GM11168 (cell line): ENCODE data around the gene TNFRSF14.

Experiments
- in situ Hi-C: fragments of 300-500 bp; cut with MboI; formaldehyde crosslinking; loops from one replicate; pipeline ENCODE4 v1.12.0; 2022; ENCODE audit warnings: low sequenced_read_pairs; ENCODE audit not compliant: unreplicated experiment

TNFRSF14 gene

GRCh38 chr1:2609319-2610035, 53.3 kb downstream of the TNFRSF14 start:
- in situ Hi-C loops: no loop called here

GRCh38 chr1:2610036-2610959, 54.1 kb downstream of the TNFRSF14 start:
- in situ Hi-C loops: no loop called here

- in situ Hi-C loops: no loop called here
These were observed 54.9 kb downstream of the TNFRSF14 start for GRCh38 chr1:2611031-2611501.

DNA sequence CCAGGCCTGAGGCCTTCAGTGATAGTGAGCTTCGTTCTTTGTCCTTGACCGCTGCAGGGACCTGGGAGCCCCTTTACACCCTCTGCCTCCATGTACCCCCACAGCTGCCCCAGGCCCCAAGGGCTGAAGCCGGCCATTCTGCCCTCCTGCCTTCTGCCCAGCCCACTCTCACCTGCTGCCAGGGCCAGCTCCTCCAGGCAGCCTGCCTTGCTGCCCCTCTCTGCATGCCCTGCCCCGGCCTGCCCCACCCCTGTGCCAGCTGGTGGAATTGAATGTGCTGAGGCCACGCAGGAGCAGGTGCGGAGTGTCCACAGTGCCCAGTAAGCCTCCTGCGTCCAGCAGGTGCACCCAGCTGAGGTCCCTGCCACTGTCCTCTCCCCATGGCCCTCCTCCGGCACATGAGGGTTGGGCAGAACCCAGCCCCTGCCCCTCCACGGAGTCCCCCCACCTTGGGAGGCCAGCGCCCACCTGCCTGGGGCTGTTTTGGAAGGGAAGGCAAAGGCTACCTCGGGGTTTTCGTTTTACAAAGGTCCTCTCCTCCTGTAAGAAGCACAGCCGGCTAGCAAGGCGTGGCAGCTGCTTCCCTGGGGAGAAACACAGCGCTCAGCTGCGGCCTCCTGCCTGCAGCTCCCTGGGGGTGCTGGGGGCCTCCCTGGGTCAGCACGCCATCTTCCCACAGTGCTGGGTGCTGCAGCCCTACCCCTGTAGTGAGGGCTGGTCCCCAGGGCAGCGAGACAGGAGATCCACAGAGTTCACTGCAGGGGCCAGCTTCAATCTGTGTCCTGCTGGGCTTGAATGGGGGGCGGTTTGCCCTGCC, 55.7 kb downstream of the TNFRSF14 start:
- in situ Hi-C loops: no loop called here

DNA sequence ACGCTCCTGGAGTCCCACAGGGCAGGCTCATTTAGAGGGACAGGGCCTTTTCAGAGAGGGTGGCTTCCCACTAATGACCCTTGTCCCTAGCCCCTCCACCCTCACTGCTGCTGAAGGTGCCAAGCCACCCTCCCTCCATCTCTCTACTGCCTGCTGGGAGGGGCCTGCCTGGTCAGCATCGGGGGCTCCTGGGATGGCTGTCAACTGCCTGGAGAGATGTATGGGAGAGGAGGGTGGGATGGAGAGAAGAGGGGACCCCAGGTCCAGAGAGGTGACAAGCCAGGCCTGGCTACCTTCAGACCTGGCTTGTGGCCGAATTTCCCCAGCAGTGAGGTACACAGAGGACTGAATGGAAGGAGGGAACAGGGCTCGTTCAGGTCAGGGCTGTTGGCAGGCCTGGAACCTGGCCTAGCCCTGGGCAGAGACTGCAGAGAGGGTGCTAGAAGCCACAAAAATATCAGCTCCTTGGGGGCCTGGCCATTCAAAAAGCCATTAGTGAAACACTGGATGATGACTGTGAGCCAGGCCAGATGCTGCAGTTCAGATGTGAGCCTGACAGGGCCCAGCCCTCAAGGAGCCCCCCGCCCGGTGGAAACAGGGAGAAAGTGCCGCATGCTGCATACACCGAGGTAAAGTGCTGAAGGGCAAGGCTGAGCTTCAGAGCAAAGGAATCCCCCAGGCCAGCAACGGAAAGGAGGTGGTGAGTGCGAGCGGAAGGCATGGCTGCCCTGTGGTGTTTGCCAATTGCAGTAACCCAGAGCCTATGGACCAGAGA, 56.6 kb downstream of the TNFRSF14 start:
- in situ Hi-C loops: no loop called here
